Neural cell (in vitro differentiated cells): ENCODE measurements around the gene UBP1. TPM values are rescaled to one million over a fixed set of nuclear protein-coding genes. Genes with fewer than 3 reads are reported as not detected.
"Not testable (repeated sequence)": the region's sequence is repeated elsewhere in the genome, so short reads cannot be mapped to it uniquely, and the experiment has no call there.

Source experiments
- H2AFZ ChIP-seq: fragments of 200-600, 300-800 bp; sonication (generic), shearing (Covaris generic); 2 replicates; pipeline ENCODE4 v1.6.0; 2014; ENCODE audit warnings: low read depth, mild to moderate bottlenecking, antibody characterized with exemption, low read length, moderate library complexity
- H3F3A ChIP-seq: fragments of 200-600 bp; shearing (Covaris generic); 2 replicates; pipeline ENCODE4 v1.6.1; 2016; ENCODE audit warnings: mild to moderate bottlenecking, moderate library complexity, mixed read lengths, antibody characterized with exemption, low read length; ENCODE audit not compliant: insufficient read depth, poor library complexity, severe bottlenecking
- H3K27ac ChIP-seq: fragments of 200-600, 300-800 bp; sonication (generic), shearing (Covaris generic); 2 replicates; pipeline ENCODE4 v1.5.1; 2014; ENCODE audit warnings: mild to moderate bottlenecking, low read length, moderate library complexity
- H3K27me3 ChIP-seq: fragments of 300-800, 200-600 bp; sonication (generic), shearing (Covaris generic); 2 replicates; pipeline ENCODE4 v1.6.0; 2014; ENCODE audit warnings: mild to moderate bottlenecking, low read depth, low read length, moderate library complexity; ENCODE audit not compliant: insufficient read depth
- H3K36me3 ChIP-seq: fragments of 300-800, 200-600 bp; sonication (generic), shearing (Covaris generic); 2 replicates; pipeline ENCODE4 v1.5.1; 2014; ENCODE audit warnings: mild to moderate bottlenecking, antibody characterized with exemption, low read length, moderate library complexity; ENCODE audit not compliant: insufficient read depth
- H3K4me2 ChIP-seq: fragments of 300-800, 200-600 bp; sonication (generic), shearing (Covaris generic); 2 replicates; pipeline ENCODE4 v1.6.0; 2014; ENCODE audit warnings: mild to moderate bottlenecking, low read length
- H3K4me3 ChIP-seq: fragments of 300-800, 200-600 bp; sonication (generic), shearing (Covaris generic); 2 replicates; pipeline ENCODE4 v1.5.1; 2014; ENCODE audit warnings: mild to moderate bottlenecking, low read length, moderate library complexity
- H3K79me2 ChIP-seq: fragments of 200-600 bp; shearing (Covaris generic); replicated peaks from 2 replicates; pipeline ENCODE4 v1.6.0; 2014; ENCODE audit warnings: mild to moderate bottlenecking, low read length, moderate library complexity; ENCODE audit not compliant: insufficient read depth
- H3K9ac ChIP-seq: fragments of 300-800, 200-600 bp; sonication (generic), shearing (Covaris generic); 2 replicates; pipeline ENCODE4 v1.6.1; 2016; ENCODE audit warnings: mild to moderate bottlenecking, low read length, mixed read lengths
- H3K9me2 ChIP-seq: fragments of 200-600 bp; shearing (Covaris generic); 2 replicates; pipeline ENCODE4 v1.6.1; 2016; ENCODE audit warnings: mild to moderate bottlenecking, low read length, mixed read lengths; ENCODE audit not compliant: insufficient read depth
- H3K9me3 ChIP-seq: fragments of 200-600, 300-800 bp; sonication (generic), shearing (Covaris generic); 2 replicates; pipeline ENCODE4 v1.6.1; 2016; ENCODE audit warnings: mild to moderate bottlenecking, mixed run types, low read length, moderate library complexity, mixed read lengths
- H4K20me1 ChIP-seq: fragments of 200-600 bp; shearing (Covaris generic); 2 replicates; pipeline ENCODE4 v1.6.1; 2016; ENCODE audit warnings: mild to moderate bottlenecking, mixed run types; ENCODE audit not compliant: insufficient read depth
- EP300 ChIP-seq: fragments of 450-650 bp; conservative IDR thresholded peaks from 2 replicates; pipeline ENCODE4 v1.6.1; 2014; ENCODE audit warnings: antibody characterized with exemption, mild to moderate bottlenecking, moderate library complexity; ENCODE audit not compliant: poor library complexity, severe bottlenecking
- EZH2 ChIP-seq: fragments of 200-600, 300-800 bp; shearing (Covaris generic), sonication (generic); IDR thresholded peaks from 2 replicates; pipeline ENCODE4 v1.6.1; 2014; ENCODE audit warnings: antibody characterized with exemption, low read length, borderline replicate concordance, mild to moderate bottlenecking; ENCODE audit not compliant: insufficient read depth, poor library complexity, severe bottlenecking
- MXI1 ChIP-seq: fragments of 450-650 bp; conservative IDR thresholded peaks from 2 replicates; pipeline ENCODE4 v1.6.1; 2014; ENCODE audit warnings: antibody characterized with exemption, mild to moderate bottlenecking; ENCODE audit not compliant: poor library complexity, severe bottlenecking
- POLR2AphosphoS5 ChIP-seq: IDR thresholded peaks from 2 replicates; pipeline ENCODE4 v1.6.1; 2012
- RAD21 ChIP-seq: fragments of 450-650 bp; conservative IDR thresholded peaks from 2 replicates; pipeline ENCODE4 v1.6.1; 2014; ENCODE audit warnings: antibody characterized with exemption, mild to moderate bottlenecking, moderate library complexity
- SMC3 ChIP-seq: fragments of 450-650 bp; conservative IDR thresholded peaks from 2 replicates; pipeline ENCODE4 v1.6.1; 2014; ENCODE audit warnings: antibody characterized with exemption, mild to moderate bottlenecking, moderate library complexity; ENCODE audit not compliant: poor library complexity
- TAF1 ChIP-seq: IDR thresholded peaks from 2 replicates; pipeline ENCODE4 v1.6.1; 2012; ENCODE audit warnings: low read depth
- polyA plus RNA-seq: library from polyadenylated mRNA; depleted of rRNA; stranded (reverse); fragments of >200 nt; gene quantifications from 2 replicates; pipeline ENCODE4 v1.2.3, GENCODE V29; 2014
- TF ChIP-seq, protein P1 (sequence below): IDR thresholded peaks from 2 replicates; pipeline ENCODE4 v1.6.1; 2012; ENCODE audit warnings: borderline replicate concordance
- TF ChIP-seq, protein P2 (sequence below): fragments of 450-650 bp; IDR thresholded peaks from 2 replicates; pipeline ENCODE4 v1.5.1; 2014; ENCODE audit warnings: antibody characterized with exemption, mild to moderate bottlenecking, moderate library complexity; ENCODE audit not compliant: poor library complexity, severe bottlenecking

Gene UBP1
- polyA plus RNA-seq, 1 donor from 2014 or later: 74.2 TPM

- peaks cover 76% of the 10 kb centered on the region for H3K79me2 ChIP-seq
- no peaks in the 10 kb centered on the region for H3F3A ChIP-seq
- H3K4me2 ChIP-seq: no peak overlapping the region
- no peaks in the 10 kb centered on the region for H3K9me3 ChIP-seq
- H4K20me1 ChIP-seq: no peaks in the 10 kb centered on the region
- no peak overlapping the region for H2AFZ ChIP-seq
- no peak overlapping the region for H3K4me3 ChIP-seq
- H3K27me3 ChIP-seq: no peaks in the 10 kb centered on the region
- no peaks in the 10 kb centered on the region for H3K9me2 ChIP-seq
- H3K36me3 ChIP-seq: no peaks in the 10 kb centered on the region
- H3K27ac ChIP-seq: no peak overlapping the region
- H3K9ac ChIP-seq: no peak overlapping the region
- TF ChIP-seq RAD21 (no peak), TAF1 (no peak), MXI1 (no peak), POLR2AphosphoS5 (no peak), SMC3 (no peak)
- TF ChIP-seq, protein P1, sequence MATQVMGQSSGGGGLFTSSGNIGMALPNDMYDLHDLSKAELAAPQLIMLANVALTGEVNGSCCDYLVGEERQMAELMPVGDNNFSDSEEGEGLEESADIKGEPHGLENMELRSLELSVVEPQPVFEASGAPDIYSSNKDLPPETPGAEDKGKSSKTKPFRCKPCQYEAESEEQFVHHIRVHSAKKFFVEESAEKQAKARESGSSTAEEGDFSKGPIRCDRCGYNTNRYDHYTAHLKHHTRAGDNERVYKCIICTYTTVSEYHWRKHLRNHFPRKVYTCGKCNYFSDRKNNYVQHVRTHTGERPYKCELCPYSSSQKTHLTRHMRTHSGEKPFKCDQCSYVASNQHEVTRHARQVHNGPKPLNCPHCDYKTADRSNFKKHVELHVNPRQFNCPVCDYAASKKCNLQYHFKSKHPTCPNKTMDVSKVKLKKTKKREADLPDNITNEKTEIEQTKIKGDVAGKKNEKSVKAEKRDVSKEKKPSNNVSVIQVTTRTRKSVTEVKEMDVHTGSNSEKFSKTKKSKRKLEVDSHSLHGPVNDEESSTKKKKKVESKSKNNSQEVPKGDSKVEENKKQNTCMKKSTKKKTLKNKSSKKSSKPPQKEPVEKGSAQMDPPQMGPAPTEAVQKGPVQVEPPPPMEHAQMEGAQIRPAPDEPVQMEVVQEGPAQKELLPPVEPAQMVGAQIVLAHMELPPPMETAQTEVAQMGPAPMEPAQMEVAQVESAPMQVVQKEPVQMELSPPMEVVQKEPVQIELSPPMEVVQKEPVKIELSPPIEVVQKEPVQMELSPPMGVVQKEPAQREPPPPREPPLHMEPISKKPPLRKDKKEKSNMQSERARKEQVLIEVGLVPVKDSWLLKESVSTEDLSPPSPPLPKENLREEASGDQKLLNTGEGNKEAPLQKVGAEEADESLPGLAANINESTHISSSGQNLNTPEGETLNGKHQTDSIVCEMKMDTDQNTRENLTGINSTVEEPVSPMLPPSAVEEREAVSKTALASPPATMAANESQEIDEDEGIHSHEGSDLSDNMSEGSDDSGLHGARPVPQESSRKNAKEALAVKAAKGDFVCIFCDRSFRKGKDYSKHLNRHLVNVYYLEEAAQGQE: no peak
Observed at GRCh38 chr3:33430061-33430460, 10.1 kb downstream of the UBP1 start.

- H3K9me3 ChIP-seq, H3F3A ChIP-seq, H3K9me2 ChIP-seq, H3K4me3 ChIP-seq, H2AFZ ChIP-seq, H3K9ac ChIP-seq, H3K27ac ChIP-seq, H4K20me1 ChIP-seq, H3K4me2 ChIP-seq, H3K27me3 ChIP-seq, H3K36me3 ChIP-seq: not testable (repeated sequence)
- H3K79me2 ChIP-seq: peaks cover 69% of the 10 kb centered on the region
Observed at GRCh38 chr3:33429306-33429705, 10.9 kb downstream of the UBP1 start.

DNA sequence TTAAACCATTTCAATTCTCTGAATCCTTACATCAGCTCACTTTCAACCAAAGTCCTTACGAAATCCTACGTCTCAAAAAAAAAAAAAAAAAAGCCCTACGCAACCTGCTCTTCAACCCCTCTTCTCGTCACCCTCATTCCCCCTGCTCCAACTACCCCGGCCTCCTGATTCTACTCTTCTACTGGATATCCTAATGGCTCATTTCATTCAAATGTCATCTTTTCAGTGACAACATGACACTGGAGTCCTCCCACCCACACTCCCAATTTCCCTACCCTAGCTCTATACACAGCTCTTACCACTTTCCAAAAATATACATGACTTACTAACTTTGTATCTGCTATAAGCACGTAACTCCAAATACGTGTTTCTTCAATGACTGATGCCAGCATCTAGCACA, 11.5 kb downstream of the UBP1 start:
- Histone ChIP-seq H3K27me3 (no peaks in the 10 kb centered on the region), H3K79me2 (peaks cover 63% of the 10 kb centered on the region), H2AFZ (no peak overlapping the region), H3K4me2 (no peak overlapping the region), H3K36me3 (no peaks in the 10 kb centered on the region), H3K9ac (no peak overlapping the region), H3K9me2 (no peaks in the 10 kb centered on the region), H4K20me1 (no peaks in the 10 kb centered on the region), H3K4me3 (no peak overlapping the region), H3F3A (no peaks in the 10 kb centered on the region), H3K27ac (no peak overlapping the region), H3K9me3 (no peaks in the 10 kb centered on the region)
- TF ChIP-seq RAD21: no peak
- no peak for TF ChIP-seq EP300
- TF ChIP-seq EZH2: no peak
- TF ChIP-seq, protein P1: no peak
- TF ChIP-seq, protein P2, sequence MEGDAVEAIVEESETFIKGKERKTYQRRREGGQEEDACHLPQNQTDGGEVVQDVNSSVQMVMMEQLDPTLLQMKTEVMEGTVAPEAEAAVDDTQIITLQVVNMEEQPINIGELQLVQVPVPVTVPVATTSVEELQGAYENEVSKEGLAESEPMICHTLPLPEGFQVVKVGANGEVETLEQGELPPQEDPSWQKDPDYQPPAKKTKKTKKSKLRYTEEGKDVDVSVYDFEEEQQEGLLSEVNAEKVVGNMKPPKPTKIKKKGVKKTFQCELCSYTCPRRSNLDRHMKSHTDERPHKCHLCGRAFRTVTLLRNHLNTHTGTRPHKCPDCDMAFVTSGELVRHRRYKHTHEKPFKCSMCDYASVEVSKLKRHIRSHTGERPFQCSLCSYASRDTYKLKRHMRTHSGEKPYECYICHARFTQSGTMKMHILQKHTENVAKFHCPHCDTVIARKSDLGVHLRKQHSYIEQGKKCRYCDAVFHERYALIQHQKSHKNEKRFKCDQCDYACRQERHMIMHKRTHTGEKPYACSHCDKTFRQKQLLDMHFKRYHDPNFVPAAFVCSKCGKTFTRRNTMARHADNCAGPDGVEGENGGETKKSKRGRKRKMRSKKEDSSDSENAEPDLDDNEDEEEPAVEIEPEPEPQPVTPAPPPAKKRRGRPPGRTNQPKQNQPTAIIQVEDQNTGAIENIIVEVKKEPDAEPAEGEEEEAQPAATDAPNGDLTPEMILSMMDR: no peak
- no peak for TF ChIP-seq SMC3
- no peak for TF ChIP-seq MXI1
- TF ChIP-seq TAF1: no peak
- no peak for TF ChIP-seq POLR2AphosphoS5
